HG03097 (cell line): ENCODE results near the gene DENND2D.
"Not testable (repeated sequence)": the region's sequence is repeated elsewhere in the genome, so short reads cannot be mapped to it uniquely, and the experiment has no call there.

ENCODE experiments used
- ATAC-seq: cut with Tn5 transposase; IDR thresholded peaks from one replicate; pipeline ENCODE4 v1.9.1; 2021; ENCODE audit not compliant: unreplicated experiment, low FRiP score

DENND2D gene

GRCh38 chr1:111221633-111222291, 21.3 kb upstream of the DENND2D start:
- peak; percentile 53 for ATAC-seq

- ATAC-seq = no peak
Observed at GRCh38 chr1:111221276-111221632, 20.8 kb upstream of the DENND2D start.

GRCh38 chr1:111220302-111220890, 19.9 kb upstream of the DENND2D start:
- ATAC-seq = no peak

- ATAC-seq = no peak
Observed at GRCh38 chr1:111219557-111220286, 19.3 kb upstream of the DENND2D start.

- no peak for ATAC-seq
Observed at GRCh38 chr1:111218701-111219556, 18.5 kb upstream of the DENND2D start.

- ATAC-seq = no peak
Observed at GRCh38 chr1:111217183-111217910, 16.9 kb upstream of the DENND2D start.

GRCh38 chr1:111216751-111217150, 16.3 kb upstream of the DENND2D start:
- no peak for ATAC-seq

GRCh38 chr1:111215285-111215684, 14.8 kb upstream of the DENND2D start:
- ATAC-seq = not testable (repeated sequence)

- ATAC-seq = no peak
Observed at GRCh38 chr1:111214884-111215283, 14.4 kb upstream of the DENND2D start.

- no peak for ATAC-seq
Observed at GRCh38 chr1:111214074-111214801, 13.8 kb upstream of the DENND2D start.

GRCh38 chr1:111213412-111213811, 13.0 kb upstream of the DENND2D start:
- ATAC-seq = no peak

- no peak for ATAC-seq
Observed at GRCh38 chr1:111212634-111213335, 12.3 kb upstream of the DENND2D start.

GRCh38 chr1:111211921-111212320, 11.5 kb upstream of the DENND2D start:
- no peak for ATAC-seq

- ATAC-seq = no peak
Observed at GRCh38 chr1:111209622-111210021, 9.2 kb upstream of the DENND2D start.

GRCh38 chr1:111208921-111209320, 8.5 kb upstream of the DENND2D start:
- no peak for ATAC-seq

- no peak for ATAC-seq
Observed at GRCh38 chr1:111205714-111206050, 5.2 kb upstream of the DENND2D start.

- ATAC-seq = no peak
Observed at GRCh38 chr1:111204983-111205713, 4.7 kb upstream of the DENND2D start.

- ATAC-seq = peak; percentile 63
Observed at GRCh38 chr1:111204201-111204982, 3.9 kb upstream of the DENND2D start.
